ENCODE data around the gene PKN2.

DNA sequence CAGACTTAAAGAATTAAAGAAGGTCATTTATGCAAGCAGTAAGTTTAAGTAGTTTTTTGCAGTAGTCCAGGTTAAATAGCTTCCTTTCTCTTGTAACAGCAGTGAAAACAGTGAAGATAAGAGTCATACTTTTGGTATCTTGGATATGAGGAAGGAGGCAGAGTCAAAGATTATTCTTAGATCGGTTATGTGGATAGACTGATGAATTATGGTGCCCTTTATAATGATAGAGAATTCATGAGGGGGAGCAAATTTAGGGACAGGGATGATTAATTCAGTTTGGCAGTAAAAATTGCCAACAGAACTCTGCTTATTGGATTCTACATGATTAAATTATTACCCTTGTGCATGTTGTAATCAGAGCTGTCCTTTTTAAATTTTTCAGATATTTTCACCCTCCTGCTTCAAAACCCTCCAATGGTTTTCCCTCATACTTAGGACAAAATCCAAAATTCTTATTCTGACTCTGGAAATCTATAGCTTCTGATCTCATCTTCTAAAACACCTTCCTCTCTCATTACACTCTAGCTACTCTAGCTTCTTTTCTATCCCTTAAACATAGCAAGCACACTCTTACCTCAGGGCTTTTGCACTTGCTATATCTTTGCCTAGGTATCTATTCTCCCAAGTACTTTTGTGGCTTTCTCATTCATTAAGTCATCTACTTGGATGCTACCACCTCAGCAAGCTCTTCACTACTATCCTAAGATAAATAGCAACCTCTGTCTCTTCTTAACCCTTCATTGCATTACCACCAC is 79.8 kb downstream of the PKN2 start:
- no peak for TF ChIP-seq POLR2A (IDR thresholded peaks at IDR 0.05)
- TF ChIP-seq, protein P1, sequence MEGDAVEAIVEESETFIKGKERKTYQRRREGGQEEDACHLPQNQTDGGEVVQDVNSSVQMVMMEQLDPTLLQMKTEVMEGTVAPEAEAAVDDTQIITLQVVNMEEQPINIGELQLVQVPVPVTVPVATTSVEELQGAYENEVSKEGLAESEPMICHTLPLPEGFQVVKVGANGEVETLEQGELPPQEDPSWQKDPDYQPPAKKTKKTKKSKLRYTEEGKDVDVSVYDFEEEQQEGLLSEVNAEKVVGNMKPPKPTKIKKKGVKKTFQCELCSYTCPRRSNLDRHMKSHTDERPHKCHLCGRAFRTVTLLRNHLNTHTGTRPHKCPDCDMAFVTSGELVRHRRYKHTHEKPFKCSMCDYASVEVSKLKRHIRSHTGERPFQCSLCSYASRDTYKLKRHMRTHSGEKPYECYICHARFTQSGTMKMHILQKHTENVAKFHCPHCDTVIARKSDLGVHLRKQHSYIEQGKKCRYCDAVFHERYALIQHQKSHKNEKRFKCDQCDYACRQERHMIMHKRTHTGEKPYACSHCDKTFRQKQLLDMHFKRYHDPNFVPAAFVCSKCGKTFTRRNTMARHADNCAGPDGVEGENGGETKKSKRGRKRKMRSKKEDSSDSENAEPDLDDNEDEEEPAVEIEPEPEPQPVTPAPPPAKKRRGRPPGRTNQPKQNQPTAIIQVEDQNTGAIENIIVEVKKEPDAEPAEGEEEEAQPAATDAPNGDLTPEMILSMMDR (IDR thresholded peaks at IDR 0.05) = no peak
- no peak for TF ChIP-seq EP300 (IDR thresholded peaks at IDR 0.05; ENCODE audit: low read depth)
- TF ChIP-seq POLR2AphosphoS5 (IDR thresholded peaks at IDR 0.05) = no peak

Data from transverse colon (tissue), 4 donors.